ENCODE measurements around the gene TDRD12. TPM values are rescaled to one million over a fixed set of nuclear protein-coding genes. Genes with fewer than 3 reads are reported as not detected.

The TDRD12 gene
- polyA plus RNA-seq, 3 donors = 0.05 TPM; not detected in 2

GRCh38 chr19:32824191-32824751 is 104.7 kb downstream of the TDRD12 start:
- Mint-ChIP-seq H3K27me3 (ENCODE audit: low read depth in 3 of 3) (peaks cover 8 to 20% (median 19%) of the 10 kb centered on the region in 3 donors), H3K4me3 (no peak overlapping the region), H3K27ac (no peak overlapping the region), H3K4me1 (no peaks in the 10 kb centered on the region), H3K36me3 (no peaks in the 10 kb centered on the region), H3K9me3 (no peaks in the 10 kb centered on the region)
- DNase-seq = no peak
- no peak overlapping the region for H3K9ac ChIP-seq (ENCODE audit: insufficient read depth, low read length, poor library complexity, severe bottlenecking)
- H3K27ac ChIP-seq (ENCODE audit: low read depth in 1 of 2, low read length in 2 of 2) = no peak overlapping the region
- no peak for TF ChIP-seq CTCF (IDR thresholded peaks at IDR 0.05)
- no peaks in the 10 kb centered on the region for H4K20me1 ChIP-seq (ENCODE audit: insufficient read depth, low read length)
- H3K79me2 ChIP-seq (ENCODE audit: insufficient read depth, low read length) = no peaks in the 10 kb centered on the region
- no peak overlapping the region for H3K4me2 ChIP-seq (replicated peaks; ENCODE audit: extremely low read depth, low read length, poor library complexity, severe bottlenecking)
- no peak overlapping the region for H2AFZ ChIP-seq (ENCODE audit: insufficient read depth, low read depth, low read length, poor library complexity, severe bottlenecking)
- intact Hi-C loops (cut with micrococcal nuclease) = no loop called here
- no peaks in the 10 kb centered on the region for H3K27me3 ChIP-seq (ENCODE audit: control insufficient read depth in 2 of 2, insufficient read depth in 2 of 2, low read length in 2 of 2)
- no peaks in the 10 kb centered on the region for H3K4me1 ChIP-seq (ENCODE audit: control insufficient read depth in 1 of 2, insufficient read depth in 2 of 2, low read length in 2 of 2)
- no peaks in the 10 kb centered on the region for H3K9me3 ChIP-seq (replicated peaks in 1 of 2; ENCODE audit: control insufficient read depth in 1 of 2, insufficient read depth in 1 of 2, low read length in 2 of 2)
- WGBS (ENCODE audit: insufficient coverage) = 40% methylated on average over 19 of the region's 20 CpGs
- no peak overlapping the region for H3K4me3 ChIP-seq (replicated peaks in 1 of 3; ENCODE audit: low read depth in 2 of 3, low read length in 3 of 3)
- H3K36me3 ChIP-seq (replicated peaks in 1 of 2; ENCODE audit: control insufficient read depth in 1 of 2, insufficient read depth in 2 of 2, low read length in 2 of 2) = no peaks in the 10 kb centered on the region

GRCh38 chr19:32824916-32825608 is 105.5 kb downstream of the TDRD12 start:
- Mint-ChIP-seq H3K4me1 (no peaks in the 10 kb centered on the region), H3K9me3 (no peaks in the 10 kb centered on the region), H3K27ac (peak overlapping the region in 1 of 7 donors; percentile 23), H3K27me3 (ENCODE audit: low read depth in 3 of 3) (peaks cover 8 to 18% (median 15%) of the 10 kb centered on the region in 3 donors), H3K36me3 (no peaks in the 10 kb centered on the region), H3K4me3 (no peak overlapping the region)
- Histone ChIP-seq H3K36me3 (replicated peaks in 1 of 2; ENCODE audit: control insufficient read depth in 1 of 2, insufficient read depth in 2 of 2, low read length in 2 of 2) (no peaks in the 10 kb centered on the region), H3K4me2 (replicated peaks; ENCODE audit: extremely low read depth, low read length, poor library complexity, severe bottlenecking) (no peak overlapping the region), H2AFZ (ENCODE audit: insufficient read depth, low read depth, low read length, poor library complexity, severe bottlenecking) (no peak overlapping the region), H3K27me3 (ENCODE audit: control insufficient read depth in 2 of 2, insufficient read depth in 2 of 2, low read length in 2 of 2) (no peaks in the 10 kb centered on the region), H3K9ac (ENCODE audit: insufficient read depth, low read length, poor library complexity, severe bottlenecking) (no peak overlapping the region), H3K4me1 (ENCODE audit: control insufficient read depth in 1 of 2, insufficient read depth in 2 of 2, low read length in 2 of 2) (no peaks in the 10 kb centered on the region), H3K9me3 (replicated peaks in 1 of 2; ENCODE audit: control insufficient read depth in 1 of 2, insufficient read depth in 1 of 2, low read length in 2 of 2) (no peaks in the 10 kb centered on the region), H4K20me1 (ENCODE audit: insufficient read depth, low read length) (no peaks in the 10 kb centered on the region), H3K4me3 (replicated peaks in 1 of 3; ENCODE audit: low read depth in 2 of 3, low read length in 3 of 3) (no peak overlapping the region), H3K27ac (ENCODE audit: low read depth in 1 of 2, low read length in 2 of 2) (no peak overlapping the region), H3K79me2 (ENCODE audit: insufficient read depth, low read length) (no peaks in the 10 kb centered on the region)
- DNase-seq = no peak
- TF ChIP-seq CTCF (IDR thresholded peaks at IDR 0.05) = no peak
- 60% methylated on average over 21 of the region's 21 CpGs for WGBS (ENCODE audit: insufficient coverage)
- intact Hi-C loops (cut with micrococcal nuclease) = no loop called here
